GDM1 (cell line): Measurements from ENCODE around the gene ADH7.
"Not testable (repeated sequence)": the region's sequence is repeated elsewhere in the genome, so short reads cannot be mapped to it uniquely, and the experiment has no call there.

Experiments
- DNase-seq: peaks from one replicate; lab custom pipeline; 2025; lab: John Stamatoyannopoulos, UW

ADH7 gene

DNA sequence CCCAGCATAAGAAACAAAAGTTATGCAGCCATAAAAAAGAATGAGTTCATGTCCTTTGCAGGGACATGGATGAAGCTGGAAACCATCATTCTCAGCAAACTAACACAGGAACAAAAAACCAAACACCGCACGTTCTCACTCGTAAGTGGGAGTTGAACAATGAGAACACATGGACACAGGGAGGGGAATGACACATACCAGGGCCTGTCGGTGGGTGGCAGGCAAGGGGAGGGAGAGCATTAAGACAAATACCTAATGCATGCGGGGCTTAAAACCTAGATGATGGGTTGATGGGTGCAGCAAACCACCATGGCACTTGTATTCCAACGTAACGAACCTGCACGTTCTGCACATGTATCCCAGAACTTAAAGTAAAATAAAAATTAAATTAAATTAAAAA is 19.4 kb downstream of the ADH7 start:
- not testable (repeated sequence) for DNase-seq

DNA sequence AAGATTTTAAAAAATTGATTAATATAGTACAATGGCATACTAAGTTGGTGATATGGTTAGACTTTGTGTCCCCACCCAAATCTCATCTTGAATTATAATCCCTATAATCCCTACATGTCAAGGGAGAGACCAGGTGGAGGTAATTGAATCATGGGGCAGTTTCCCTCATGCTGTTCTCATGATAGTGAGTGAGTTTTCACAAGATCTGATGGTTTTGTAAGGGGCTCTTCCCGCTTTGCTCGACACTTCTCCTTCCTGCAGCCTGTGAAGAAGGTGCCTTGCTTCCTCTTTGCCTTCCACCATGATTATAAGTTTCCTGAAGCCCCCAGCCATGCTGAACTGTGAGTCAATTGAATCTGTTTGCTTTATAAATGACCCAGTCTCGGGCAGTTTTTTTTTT is 20.2 kb downstream of the ADH7 start:
- not testable (repeated sequence) for DNase-seq

DNA sequence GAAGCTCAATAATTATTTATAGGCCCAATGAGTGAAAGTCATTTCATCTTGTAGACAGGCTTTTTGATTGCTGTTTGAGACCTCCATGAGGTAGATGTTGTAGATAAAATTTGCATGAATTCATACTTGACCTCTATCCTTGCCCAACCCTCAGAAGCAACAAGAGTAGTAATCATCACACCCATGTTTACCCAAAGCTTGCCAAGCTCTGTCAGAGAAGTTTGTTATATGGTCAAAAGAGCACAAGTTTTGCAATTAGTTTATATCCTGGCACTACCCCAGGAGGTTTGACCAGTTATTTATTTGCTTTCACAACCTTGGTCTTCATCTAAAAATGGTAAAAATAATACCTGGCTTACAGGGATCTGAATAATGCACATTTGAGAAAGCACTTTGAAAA is 20.7 kb downstream of the ADH7 start:
- no peak for DNase-seq

DNA sequence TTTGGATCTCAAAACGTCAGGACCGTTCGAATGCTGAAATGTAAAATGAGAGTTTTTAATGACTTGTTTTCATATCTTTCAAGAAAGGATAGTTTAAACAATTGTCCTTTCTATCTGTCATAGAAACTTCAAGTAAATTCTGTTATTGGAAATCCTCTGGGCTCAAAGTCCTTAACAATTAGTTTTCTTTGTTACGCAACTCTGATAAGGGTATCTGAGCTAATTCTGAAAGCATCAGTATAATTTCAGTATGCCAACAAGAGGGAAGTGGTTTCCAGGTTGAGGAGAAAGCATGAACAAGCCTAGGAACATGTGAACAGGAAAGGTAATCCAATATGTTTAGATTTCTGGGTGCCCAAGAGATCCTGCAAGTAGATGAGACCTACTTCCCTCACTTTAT is 22.0 kb downstream of the ADH7 start:
- no peak for DNase-seq

DNA sequence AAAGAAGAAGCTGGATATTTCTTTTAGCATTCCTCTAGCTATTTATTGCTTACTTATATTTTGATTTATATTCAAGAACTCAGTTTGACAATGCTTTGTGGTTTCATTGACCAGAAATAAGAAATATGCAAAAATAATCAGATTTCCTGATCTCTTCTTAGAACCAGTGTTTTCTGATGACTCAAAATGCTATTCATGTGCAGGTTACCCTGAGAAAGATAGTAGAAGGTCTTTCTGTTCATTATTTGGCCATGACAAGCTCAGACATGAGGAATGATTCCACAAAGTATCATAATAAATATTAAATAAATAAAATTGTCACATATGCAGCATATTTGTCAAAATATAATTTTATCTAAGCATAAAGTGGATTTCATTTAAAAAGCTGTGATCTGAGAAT is 24.1 kb downstream of the ADH7 start:
- DNase-seq: no peak

DNA sequence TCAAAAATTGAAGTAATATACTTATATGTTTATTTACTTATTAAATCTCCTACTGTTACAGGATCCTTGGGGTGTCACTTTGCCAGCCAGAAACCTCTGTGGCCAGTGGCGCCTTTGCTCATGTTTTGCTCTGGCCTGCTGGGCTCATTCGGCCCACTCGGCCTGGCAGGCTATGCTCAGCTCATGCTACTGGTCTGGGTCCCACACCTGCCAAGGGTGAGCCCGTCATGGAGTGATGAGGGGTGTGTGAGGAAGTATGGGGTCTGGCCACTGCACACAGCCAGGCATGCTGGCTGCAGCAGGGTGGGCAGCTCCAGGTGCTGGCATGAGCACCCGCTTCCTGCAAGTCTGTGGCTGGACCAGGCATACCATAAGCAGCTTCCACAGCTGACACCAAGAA is 25.1 kb downstream of the ADH7 start:
- DNase-seq: no peak

DNA sequence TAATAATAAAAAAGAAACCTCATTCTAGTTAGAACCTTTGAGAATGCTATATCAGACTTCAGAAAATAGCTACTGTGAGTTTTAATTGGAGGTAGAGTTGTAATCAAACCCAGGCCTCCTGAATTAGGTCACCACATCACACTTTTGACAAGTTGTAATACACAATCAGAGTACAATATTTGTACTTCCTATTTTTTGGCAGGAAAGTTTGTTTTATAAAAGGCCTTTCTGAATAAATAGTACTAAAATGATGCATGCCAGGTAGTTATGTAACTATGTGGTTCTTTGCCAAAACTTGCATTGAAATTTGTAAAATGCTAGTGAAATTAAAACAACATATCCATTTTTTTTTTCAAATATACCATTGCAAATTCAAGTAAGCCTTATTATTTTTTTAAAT is 26.8 kb downstream of the ADH7 start:
- DNase-seq: no peak

DNA sequence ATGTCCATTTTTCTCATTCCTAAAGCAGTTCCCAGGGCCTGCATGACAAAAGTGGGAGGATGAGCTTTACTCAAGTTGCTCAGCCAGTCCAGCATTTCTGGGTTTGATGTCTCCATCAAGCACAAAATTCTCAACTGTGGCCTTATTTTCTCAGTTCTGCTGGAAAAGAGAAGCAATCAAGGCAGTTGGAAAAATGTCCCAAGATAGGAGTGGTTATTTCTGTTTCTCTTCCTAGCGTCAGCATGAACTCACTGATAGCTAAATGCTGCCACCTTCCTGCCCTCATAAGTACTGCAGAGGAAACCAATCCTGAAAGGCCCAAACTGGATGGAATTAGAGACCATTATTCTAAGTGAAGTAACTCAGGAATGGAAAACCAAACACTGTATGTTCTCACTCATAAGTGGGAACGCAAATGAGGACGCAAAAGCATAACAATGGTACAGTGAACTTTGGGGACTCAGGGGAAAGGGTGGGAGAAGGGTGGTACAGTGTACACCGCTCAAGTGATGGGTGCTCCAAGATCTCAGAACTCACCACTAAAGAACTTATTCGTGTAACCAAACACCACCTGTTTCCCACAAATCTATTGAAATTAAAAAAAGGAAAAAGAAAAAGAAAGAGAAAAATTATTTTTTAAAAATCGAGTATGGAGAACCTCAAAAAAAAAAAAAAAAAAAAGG is 29.6 kb downstream of the ADH7 start:
- peak; percentile 19 for DNase-seq

DNA sequence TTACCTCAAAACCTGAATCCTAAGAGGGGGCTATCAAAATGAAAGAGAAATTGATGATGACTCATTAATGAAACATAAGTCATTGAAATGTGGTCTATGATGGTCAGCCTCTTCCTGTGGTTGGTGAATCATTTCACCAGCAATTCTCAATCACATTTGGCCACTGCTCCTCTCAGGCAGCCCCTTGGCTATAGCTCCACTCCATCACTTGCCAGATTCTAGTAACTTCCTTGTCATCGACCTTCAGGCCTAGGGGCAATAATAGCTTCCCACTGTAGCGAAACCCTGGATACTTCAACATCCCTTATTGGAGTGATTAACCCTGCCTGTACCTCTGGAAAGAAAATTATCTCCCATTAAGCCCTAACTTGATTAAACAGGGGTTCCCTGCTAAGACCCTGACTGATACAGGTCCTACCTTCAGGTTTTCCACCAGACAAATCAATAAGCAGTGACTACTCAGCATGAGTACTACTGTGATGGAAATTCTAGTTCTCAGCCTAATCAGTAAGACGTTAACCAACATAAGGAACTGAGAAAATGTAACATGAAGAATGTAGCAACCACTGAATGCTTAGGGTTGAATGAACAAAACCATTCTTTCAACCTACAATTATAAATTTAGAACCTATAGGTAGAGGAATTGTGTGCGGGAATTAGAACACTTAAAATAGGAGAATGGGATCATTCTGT is 30.4 kb downstream of the ADH7 start:
- no peak for DNase-seq

DNA sequence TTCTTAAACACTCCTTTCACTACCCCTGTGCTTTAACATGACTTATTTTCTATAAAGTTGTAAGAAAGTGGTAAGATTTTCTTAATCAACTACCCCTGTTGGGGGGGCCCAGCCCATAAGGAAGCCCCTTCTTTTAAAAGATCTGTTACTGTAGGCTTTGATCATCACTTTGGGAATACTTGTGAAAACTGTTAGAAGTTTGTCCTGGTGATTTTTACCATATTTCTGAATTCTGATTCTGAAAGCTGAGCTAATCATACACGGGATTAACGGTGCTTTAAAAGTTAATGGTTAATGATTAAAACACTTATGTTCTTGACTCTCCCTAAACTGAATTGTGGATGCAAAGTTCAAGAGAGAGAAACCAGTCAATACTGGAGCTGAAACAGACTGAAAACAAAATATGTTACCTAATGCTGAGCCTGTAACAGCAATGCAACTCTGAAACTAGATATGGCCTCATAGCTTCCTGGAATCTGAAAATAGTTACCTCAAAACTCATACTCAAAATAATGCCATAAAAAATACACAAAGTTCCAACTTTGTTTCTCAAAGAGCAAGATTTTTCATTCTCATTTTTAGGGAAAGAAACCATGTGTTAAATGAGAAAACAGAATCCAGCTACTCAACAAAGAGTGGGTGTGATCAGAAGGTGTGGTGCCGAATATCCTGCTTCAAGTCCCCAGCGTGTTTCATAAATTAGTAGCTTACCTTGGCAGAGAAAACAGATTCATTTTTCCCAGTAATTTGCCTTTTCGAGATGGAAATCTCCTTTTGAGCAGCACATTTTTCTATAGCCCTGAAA is 31.6 kb downstream of the ADH7 start:
- no peak for DNase-seq

DNA sequence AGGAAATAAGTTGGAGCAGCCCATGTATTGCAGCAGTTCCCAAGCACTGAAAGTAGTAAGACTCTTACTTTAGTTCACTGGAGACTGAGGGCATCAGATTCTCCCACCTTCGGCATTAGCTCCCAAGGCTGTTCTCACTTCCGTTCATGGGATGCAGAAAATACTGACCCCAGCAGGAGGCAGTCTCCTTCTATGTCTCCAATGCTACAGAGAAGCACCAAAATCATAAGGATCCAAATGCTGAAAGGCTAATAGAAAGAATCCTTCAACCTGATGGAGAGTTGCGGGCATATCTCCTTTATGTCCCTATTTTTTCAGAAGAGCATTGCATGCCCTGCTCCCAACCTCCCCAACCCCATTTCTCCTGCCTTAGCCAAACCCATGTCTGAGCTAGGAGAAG is 32.4 kb downstream of the ADH7 start:
- DNase-seq: no peak

DNA sequence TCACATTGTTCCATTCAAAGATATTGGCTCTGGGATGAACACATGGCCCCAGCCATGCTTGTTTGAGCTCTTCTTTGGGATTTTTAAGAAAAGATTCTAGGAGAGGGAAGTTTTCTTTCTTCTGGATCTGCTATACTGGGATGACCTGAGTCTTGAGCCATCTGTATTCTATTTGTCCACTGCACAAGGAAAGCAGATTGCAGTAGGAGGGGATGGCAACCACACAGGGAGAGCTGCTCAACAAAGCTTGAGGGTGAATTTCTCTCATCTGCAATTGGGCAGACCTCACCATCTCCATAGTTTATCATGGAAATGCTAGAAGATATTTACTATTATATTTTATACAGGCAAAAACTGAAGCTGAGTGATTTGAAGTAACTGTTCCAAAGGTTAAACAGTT is 34.3 kb downstream of the ADH7 start:
- no peak for DNase-seq

DNA sequence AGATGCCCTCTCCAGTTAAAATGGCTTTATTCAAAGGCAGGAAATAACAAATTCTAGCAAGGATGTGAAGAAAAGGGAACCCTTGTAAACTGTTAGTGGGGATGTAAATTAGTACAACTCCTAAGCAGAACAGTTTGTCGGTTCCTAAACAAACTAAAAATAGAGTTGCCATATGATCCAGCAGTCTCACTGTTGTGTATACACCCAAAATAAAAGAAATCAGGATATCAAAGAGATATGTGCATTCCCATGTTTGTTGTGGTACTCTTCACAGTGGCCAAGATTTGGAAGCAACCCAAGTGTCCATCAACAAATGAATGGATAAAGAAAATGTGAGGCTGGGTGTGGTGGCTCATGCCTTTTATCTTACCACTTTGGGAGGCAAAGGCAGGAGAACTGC is 36.1 kb downstream of the ADH7 start:
- no peak for DNase-seq

DNA sequence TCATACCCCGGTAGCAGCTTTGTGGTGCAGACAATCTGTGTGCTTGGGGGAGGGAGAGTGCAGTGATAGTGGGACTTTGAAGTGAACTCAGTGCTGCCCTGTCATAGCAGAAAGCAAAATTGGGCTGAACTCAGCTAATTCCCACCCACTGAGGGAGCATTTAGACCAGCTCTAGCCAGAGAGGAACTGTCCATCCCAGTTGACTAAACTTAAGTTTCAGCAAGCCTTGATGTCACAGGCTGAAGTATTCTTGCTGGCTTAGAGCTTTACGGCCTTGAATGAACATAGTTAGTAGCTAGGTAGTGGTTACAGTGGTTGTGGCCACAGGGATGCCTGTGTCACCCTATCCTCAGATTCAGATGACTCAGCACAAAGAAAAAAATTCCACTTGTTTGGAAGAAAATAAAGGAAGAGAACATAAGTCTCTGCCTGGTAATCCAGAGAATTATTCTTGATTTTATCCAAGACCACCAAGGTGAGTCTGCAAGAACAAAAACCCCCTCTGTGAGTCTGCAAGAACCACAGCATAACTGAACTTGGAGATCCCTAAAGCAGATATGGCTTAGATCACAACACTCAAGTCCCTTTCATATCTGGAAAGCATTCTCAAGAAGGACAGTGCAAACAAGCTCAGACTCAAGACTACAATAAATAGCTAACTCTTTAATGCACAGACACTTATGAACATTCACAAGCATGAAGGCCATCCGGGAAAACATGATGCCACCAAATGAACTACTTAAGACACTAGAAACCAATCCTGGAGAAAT is 39.4 kb downstream of the ADH7 start:
- DNase-seq: no peak

DNA sequence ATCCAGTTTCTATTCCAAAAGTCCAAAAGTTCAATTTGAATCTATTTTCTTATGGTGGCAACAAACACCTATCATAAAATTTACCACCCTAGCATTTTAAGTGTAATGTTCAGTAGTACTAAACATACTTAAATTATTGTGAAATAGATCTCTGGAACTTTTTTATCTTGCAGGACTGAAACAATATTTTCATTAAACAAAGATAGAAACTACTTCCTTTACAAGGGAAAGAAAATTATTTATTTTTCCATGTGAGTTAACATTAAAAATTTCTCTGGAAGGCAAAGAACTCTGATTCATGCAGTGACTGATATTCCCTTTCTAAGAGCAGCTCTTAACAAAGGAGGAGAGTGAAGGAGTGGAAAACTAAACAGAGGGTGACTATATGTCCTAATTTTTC is 40.2 kb downstream of the ADH7 start:
- no peak for DNase-seq

DNA sequence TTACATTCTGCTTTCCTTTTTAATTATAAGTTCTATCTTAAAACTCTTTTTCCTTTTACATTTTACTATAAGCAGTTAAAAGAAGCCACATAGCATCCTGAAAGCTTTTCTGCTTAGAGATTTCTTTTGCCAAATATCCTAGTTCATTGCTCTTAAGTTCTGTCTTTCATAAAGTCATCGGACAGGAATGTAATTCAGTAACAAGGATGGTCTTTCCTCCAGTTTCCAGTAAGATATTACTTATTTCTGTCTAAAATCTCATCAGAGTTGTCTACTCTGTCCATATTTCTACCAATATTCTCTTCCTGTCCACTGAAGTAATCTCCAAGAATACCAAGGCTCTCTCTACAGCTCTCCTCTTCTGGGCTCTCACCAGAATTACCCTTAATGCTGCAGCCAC is 45.1 kb downstream of the ADH7 start:
- no peak for DNase-seq

DNA sequence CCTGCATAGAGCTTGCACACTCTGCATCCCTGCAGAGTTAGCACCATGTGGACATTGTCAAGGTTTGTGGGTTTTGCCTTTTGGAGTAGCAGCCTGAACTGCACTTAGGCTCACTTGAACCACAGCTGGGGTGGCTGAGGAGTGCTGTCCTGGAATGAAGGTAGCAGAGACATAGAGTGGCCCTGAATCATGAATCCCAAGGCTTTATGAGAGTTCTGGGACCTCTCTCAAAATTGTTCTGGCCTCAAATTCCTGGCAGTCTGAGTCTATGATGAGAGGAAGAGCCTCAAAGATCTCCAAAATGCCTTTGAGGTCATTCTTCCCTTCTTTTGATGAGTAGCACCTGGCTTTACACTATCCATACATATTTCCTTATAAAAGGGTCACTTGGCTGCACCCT is 45.5 kb downstream of the ADH7 start:
- no peak for DNase-seq

DNA sequence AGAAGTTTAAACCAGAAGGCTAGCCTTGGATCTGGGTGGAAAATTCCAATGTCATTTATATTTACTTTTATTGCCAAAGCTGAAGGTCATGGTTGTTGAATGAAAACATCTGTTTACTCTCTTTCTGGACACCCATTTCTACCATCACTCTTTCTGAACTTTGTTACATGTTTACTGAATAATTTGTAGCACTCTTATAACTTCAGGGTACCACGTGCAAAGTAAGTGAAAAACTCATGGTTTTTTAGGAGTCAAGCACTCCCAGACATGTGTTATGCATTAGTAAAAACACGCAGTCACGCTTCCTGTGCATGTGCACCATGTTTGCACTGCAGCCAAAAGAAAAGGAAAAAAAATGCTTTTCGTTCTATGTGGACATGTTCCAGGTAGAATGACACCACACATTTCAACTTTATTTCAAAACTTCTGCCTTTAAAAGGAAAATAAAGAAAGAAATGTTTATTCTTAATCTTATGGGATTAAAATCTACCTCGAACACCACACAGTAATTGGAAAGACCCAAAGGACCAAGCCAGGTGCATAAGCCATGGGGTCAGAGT is 51.2 kb downstream of the ADH7 start:
- DNase-seq: no peak

DNA sequence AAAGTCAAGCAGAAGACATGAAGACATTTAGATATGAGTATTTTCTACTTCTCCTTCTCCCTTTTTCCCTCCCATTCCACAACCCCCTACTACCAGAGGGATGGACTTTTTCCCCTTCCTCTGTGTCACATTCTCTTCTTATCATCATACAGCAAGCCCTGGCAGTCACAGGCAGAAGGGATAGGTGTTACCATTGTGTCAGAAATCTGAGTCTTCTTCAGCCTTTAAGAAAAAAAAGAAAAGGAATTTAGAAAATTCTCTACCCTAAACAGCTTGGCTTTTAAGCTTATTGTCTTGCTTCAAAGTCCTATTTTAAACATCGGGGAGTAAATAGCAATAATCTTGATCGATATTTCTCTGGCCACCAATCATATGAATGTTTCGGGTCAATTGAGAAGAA is 51.7 kb downstream of the ADH7 start:
- no peak for DNase-seq

DNA sequence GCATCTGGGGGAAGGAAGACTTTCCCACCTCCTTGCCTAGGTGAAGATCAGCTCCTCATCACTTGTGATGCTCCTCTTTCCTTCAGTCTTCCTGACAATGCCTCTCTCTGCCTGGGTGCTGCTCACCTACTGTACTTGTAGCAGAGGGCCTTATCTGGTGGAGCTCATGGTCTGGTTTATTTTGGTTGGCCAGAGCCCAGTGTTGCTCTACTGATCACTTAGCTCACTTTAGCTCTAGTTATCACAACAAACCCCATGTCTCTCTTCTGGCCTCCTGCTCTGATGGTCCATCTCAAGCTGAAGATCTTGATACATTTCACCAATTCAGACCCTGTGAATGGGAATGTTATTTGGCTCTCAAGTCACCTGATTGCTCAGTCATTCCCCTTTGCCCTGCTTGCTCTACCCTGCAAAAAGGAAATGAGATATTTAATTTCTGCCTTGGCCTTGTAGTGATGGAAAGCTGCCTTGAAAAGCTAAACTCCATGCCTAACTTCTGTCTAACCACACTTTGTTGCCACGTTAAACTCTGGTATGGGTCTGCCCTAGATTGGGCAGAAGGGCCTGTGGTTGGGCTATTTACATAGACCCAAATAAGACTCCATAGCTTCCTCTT is 52.3 kb downstream of the ADH7 start:
- DNase-seq: no peak

DNA sequence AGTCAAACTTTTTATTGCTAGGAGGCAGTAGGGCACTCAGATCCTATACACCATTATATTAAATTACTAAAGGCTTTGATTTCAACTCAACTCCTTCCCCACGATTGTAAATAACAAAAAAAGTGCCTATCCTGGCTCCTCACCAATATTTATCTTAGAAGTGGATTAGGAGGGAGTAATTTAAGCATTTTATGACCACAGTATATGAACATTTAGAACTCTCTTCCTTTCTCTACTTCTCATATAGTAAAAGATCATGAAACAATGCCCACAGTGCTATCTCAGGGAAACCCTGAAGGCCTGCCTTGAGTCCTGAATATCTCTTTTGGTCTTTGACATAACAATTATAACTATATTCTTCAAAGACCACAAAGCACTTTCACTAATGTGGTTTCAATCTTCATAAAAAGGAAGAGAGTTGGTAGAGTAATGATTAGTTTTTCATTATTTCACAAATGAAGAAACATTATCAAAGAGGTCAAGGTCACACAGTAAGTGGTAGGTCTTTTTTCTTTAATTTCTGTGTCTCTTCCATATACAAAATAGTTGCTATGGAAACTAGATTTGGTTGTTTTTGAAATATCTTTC is 53.5 kb downstream of the ADH7 start:
- no peak for DNase-seq
